ENCODE measurements around the gene CACFD1.

CACFD1 gene

GRCh38 chr9:133459476-133460404, at the start of gene CACFD1:
TSS of gene CACFD1 (plus strand) at chr9:133459978. CDS start at chr9:133460067, 89 bp downstream.
- peak; percentile 93 for DNase-seq

- no peak for DNase-seq
Measured at GRCh38 chr9:133415170-133415569, 44.6 kb upstream of the CACFD1 start.

GRCh38 chr9:133417541-133418461, 42.0 kb upstream of the CACFD1 start, which contains the start of gene REXO4:
TSS of gene REXO4 (minus strand) at chr9:133418010. CDS start at chr9:133417844, 166 bp downstream.
- DNase-seq: peak; percentile 85 to 87

- no peak for DNase-seq
Measured at GRCh38 chr9:133419005-133419404, 40.8 kb upstream of the CACFD1 start.

- peak; percentile 48 to 66 for DNase-seq
Measured at GRCh38 chr9:133420392-133420827, 39.4 kb upstream of the CACFD1 start.

- DNase-seq: peak in 1 of 2 donors; percentile 26
Measured at GRCh38 chr9:133421615-133422542, 37.9 kb upstream of the CACFD1 start, which contains the start of gene ADAMTS13. TSS of gene ADAMTS13 (plus strand) at chr9:133422367. CDS start at chr9:133422444, 77 bp downstream.

- no peak for DNase-seq
Measured at GRCh38 chr9:133423216-133423615, 36.6 kb upstream of the CACFD1 start.

GRCh38 chr9:133424187-133424586, 35.6 kb upstream of the CACFD1 start:
- DNase-seq: no peak

- no peak for DNase-seq
Measured at GRCh38 chr9:133425049-133425632, 34.6 kb upstream of the CACFD1 start.

GRCh38 chr9:133426011-133426410, 33.8 kb upstream of the CACFD1 start:
- DNase-seq: no peak

GRCh38 chr9:133427658-133428348, 32.0 kb upstream of the CACFD1 start:
- no peak for DNase-seq

- DNase-seq: no peak
Measured at GRCh38 chr9:133428617-133429101, 31.1 kb upstream of the CACFD1 start.

GRCh38 chr9:133429214-133429613, 30.6 kb upstream of the CACFD1 start:
- DNase-seq: no peak

GRCh38 chr9:133429641-133430161, 30.1 kb upstream of the CACFD1 start:
- DNase-seq: no peak

GRCh38 chr9:133430244-133430643, 29.5 kb upstream of the CACFD1 start:
- DNase-seq: no peak

GRCh38 chr9:133433351-133433843, 26.4 kb upstream of the CACFD1 start:
- no peak for DNase-seq

- no peak for DNase-seq
Measured at GRCh38 chr9:133436681-133437080, 23.1 kb upstream of the CACFD1 start.

GRCh38 chr9:133437753-133438531, 21.8 kb upstream of the CACFD1 start:
- no peak for DNase-seq

GRCh38 chr9:133439337-133439736, 20.4 kb upstream of the CACFD1 start:
- DNase-seq: no peak

Measured in CD4-positive, alpha-beta T cell treated with Interleukin-4 for 1 hour (primary cell).